Glutamatergic neuron (in vitro differentiated cells): Measurements from ENCODE around the gene MTRR. TPM values are rescaled to one million over a fixed set of nuclear protein-coding genes. Genes with fewer than 3 reads are reported as not detected.

Experiments used
- DNase-seq: peaks from one replicate; pipeline ENCODE4 v3.0.0; 2022
- H3K27ac Mint-ChIP-seq: one replicate; pipeline ENCODE4 v1.8.0; 2020; ENCODE audit warnings: mild to moderate bottlenecking, mixed read lengths, inconsistent platforms; ENCODE audit not compliant: unreplicated experiment
- H3K27me3 Mint-ChIP-seq: one replicate; pipeline ENCODE4 v1.8.0; 2020; ENCODE audit warnings: mild to moderate bottlenecking, moderate library complexity, mixed read lengths, inconsistent platforms; ENCODE audit not compliant: unreplicated experiment
- H3K36me3 Mint-ChIP-seq: one replicate; pipeline ENCODE4 v1.8.0; 2020; ENCODE audit warnings: mild to moderate bottlenecking, mixed read lengths, inconsistent platforms; ENCODE audit not compliant: unreplicated experiment
- H3K4me1 Mint-ChIP-seq: one replicate; pipeline ENCODE4 v1.8.0; 2020; ENCODE audit warnings: mild to moderate bottlenecking, low read depth, mixed read lengths, inconsistent platforms; ENCODE audit not compliant: unreplicated experiment
- H3K4me3 Mint-ChIP-seq: one replicate; pipeline ENCODE4 v1.8.0; 2020; ENCODE audit warnings: mild to moderate bottlenecking, mixed read lengths, inconsistent platforms; ENCODE audit not compliant: unreplicated experiment
- H3K9me3 Mint-ChIP-seq: one replicate; pipeline ENCODE4 v1.8.0; 2020; ENCODE audit warnings: mild to moderate bottlenecking, moderate library complexity, mixed read lengths, inconsistent platforms; ENCODE audit not compliant: unreplicated experiment
- total RNA-seq: library from RNA; stranded (reverse); fragmentation: NEBNext Ultra II Directional; extraction: Animal tissue kit (Norgen Biotek cat#: 25700); gene quantifications from one replicate; pipeline ENCODE4 v1.2.1, GENCODE V29; 2021; ENCODE audit not compliant: unreplicated experiment
- TF ChIP-seq, protein P1 (sequence below): fragments of 200-600 bp; sonication (generic); IDR thresholded peaks from one replicate; pipeline ENCODE4 v1.5.0; 2021; ENCODE audit not compliant: partially characterized antibody, unreplicated experiment

The MTRR gene
- total RNA-seq, 1 donor from 2014 or later = 37.9 TPM

DNA sequence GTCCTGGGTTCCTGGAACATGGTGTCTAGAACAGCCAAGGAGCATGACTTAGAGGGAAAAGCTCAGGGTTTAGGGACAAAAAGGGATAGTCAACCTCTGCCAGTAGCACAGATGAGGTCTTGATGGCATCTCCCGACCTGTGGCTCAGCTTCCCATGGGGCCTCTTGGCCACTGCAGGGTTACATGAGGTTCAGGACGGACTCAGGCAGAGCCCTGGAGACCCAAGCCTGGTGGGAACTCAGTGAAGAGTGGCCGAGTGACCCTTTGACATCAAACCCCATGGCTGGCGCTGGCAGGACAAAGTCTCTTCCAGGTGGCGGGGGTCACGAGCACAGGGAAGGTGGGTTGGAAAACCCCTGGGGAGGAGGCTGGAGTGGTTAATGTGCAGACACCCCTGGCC is 57.8 kb downstream of the MTRR start:
- Mint-ChIP-seq H3K4me3 (no peak overlapping the region), H3K27ac (no peak overlapping the region), H3K4me1 (peaks cover 8% of the 10 kb centered on the region), H3K36me3 (no peaks in the 10 kb centered on the region), H3K27me3 (no peaks in the 10 kb centered on the region), H3K9me3 (no peaks in the 10 kb centered on the region)
- no peak for DNase-seq
- TF ChIP-seq, protein P1, sequence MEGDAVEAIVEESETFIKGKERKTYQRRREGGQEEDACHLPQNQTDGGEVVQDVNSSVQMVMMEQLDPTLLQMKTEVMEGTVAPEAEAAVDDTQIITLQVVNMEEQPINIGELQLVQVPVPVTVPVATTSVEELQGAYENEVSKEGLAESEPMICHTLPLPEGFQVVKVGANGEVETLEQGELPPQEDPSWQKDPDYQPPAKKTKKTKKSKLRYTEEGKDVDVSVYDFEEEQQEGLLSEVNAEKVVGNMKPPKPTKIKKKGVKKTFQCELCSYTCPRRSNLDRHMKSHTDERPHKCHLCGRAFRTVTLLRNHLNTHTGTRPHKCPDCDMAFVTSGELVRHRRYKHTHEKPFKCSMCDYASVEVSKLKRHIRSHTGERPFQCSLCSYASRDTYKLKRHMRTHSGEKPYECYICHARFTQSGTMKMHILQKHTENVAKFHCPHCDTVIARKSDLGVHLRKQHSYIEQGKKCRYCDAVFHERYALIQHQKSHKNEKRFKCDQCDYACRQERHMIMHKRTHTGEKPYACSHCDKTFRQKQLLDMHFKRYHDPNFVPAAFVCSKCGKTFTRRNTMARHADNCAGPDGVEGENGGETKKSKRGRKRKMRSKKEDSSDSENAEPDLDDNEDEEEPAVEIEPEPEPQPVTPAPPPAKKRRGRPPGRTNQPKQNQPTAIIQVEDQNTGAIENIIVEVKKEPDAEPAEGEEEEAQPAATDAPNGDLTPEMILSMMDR = no peak

DNA sequence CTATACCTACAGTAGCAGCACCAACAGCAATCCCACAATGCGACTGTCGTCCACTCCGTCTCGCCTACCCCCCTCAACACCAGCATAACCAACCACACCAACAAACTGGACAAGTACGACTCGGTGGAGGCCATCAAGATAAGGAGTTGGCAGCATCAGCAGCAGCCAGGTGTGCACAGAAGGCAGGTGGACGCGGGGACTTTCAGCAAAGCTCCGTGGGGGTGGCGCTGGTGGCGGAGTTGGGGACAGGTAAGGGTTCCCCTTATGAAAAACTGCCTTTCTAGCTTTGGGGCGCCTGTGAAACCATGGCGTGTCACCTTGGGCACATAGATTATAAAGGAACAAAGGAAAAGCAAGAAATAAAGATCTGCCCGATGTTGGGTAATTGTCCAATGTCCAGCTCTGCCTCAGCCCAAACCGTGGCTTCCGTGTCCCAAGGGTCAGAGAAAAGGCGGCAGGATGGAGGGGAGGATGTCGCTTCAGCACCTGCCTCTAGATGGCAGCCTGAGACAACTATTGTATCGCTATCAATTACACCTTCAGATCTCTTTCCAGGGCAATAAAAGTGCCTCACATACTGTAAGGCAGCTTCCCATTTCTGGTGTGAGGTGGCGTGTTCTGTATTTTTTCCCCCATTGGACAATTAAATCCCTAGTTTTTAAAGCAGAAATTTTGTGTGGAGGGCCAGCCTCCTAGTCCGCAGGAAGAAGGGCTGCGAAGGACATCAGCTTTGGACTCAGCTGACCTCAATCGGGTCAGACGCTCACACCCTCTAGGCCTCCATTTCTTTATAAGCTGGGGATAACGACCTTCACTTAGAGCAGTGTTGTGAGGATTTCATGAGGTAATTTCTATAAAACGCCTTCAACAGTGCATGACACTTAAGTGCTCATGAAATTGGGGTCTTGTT is 58.8 kb downstream of the MTRR start:
- Mint-ChIP-seq H3K4me3 (no peak overlapping the region), H3K4me1 (peaks cover 8% of the 10 kb centered on the region), H3K36me3 (no peaks in the 10 kb centered on the region), H3K27ac (no peak overlapping the region), H3K27me3 (no peaks in the 10 kb centered on the region), H3K9me3 (no peaks in the 10 kb centered on the region)
- TF ChIP-seq, protein P1 = peak; percentile 74
- peak; percentile 75 for DNase-seq

- Mint-ChIP-seq H3K27me3 (no peaks in the 10 kb centered on the region), H3K4me1 (peaks cover 8% of the 10 kb centered on the region), H3K27ac (no peak overlapping the region), H3K4me3 (no peak overlapping the region), H3K36me3 (no peaks in the 10 kb centered on the region), H3K9me3 (no peaks in the 10 kb centered on the region)
- TF ChIP-seq, protein P1 = no peak
- DNase-seq = no peak
Measured at GRCh38 chr5:7930011-7930410, 61.1 kb downstream of the MTRR start.

GRCh38 chr5:7941692-7942091 is 72.7 kb downstream of the MTRR start:
- peak; percentile 40 for DNase-seq
- Mint-ChIP-seq H3K9me3 (no peaks in the 10 kb centered on the region), H3K4me1 (peaks cover 25% of the 10 kb centered on the region), H3K4me3 (no peak overlapping the region), H3K36me3 (no peaks in the 10 kb centered on the region), H3K27me3 (peaks cover 2% of the 10 kb centered on the region), H3K27ac (peak overlapping the region; percentile 59)
- TF ChIP-seq, protein P1 = no peak

GRCh38 chr5:7947301-7947700 is 78.4 kb downstream of the MTRR start:
- H3K4me1 Mint-ChIP-seq = peaks cover 12% of the 10 kb centered on the region
- no peaks in the 10 kb centered on the region for H3K27me3 Mint-ChIP-seq
- no peak overlapping the region for H3K27ac Mint-ChIP-seq
- TF ChIP-seq, protein P1 = no peak
- H3K36me3 Mint-ChIP-seq = no peaks in the 10 kb centered on the region
- H3K4me3 Mint-ChIP-seq = no peak overlapping the region
- DNase-seq = no peak
- H3K9me3 Mint-ChIP-seq = peaks cover 2% of the 10 kb centered on the region

Other genes starting within 250 kb of the MTRR start
- not detected for gene CFAP90, start 18.0 kb upstream of the MTRR start, total RNA-seq
- 7.4 TPM for gene FASTKD3, start 117 bp upstream of the MTRR start, total RNA-seq